ENCODE measurements around the gene CSF1.
"Not testable (repeated sequence)": the region's sequence is repeated elsewhere in the genome, so short reads cannot be mapped to it uniquely, and the experiment has no call there.

CSF1 gene

DNA sequence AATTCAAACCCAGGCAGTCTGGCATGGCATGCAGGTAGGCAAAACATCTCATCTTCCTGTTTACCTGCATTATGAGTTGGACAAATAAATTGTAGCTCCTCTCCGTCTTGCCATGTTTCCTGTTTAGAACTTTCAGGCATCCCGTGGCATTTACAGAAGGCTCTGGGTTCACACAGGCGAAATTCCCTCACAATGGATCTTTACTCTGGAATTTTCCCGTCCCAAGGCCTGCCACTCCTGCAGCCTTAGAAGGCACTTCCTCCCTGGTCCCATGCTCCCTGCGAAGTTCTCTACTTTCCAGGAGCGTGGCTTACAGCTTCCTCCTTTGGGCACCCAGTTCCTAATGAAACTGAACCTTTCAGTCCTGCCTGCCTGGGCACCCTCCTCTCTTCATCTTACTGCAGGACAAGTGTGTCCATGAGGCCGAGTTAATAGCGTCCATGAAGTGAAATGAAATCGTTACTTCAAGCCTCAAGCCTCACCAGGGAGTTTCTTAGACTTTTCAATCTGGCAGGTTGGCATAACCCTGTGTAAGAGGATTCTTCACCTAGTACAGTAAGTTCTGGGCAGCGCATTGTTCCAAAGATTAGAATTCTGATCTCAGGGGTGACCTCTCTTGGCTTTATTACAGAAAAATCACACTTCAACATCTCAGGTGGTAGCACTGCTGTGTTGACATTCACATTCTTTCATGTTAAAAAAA is 37.1 kb downstream of the CSF1 start:
- DNase-seq, result no peak

DNA sequence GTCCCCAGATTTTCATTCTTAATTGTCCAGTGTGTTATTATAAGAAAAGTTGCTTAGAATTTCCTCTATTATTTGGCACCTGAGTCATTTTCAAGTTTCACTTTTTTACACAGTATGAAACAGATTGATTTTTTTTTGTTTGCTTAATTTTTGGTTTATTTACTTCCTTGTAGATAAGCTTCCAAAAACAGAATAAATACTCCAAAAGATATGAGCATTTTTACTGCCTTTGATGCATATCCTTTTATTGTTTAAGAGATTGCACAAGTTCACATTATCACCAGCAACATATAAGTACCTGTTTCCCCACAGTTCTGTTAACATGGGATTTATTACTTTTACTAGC is 37.6 kb downstream of the CSF1 start:
- DNase-seq, result no peak

DNA sequence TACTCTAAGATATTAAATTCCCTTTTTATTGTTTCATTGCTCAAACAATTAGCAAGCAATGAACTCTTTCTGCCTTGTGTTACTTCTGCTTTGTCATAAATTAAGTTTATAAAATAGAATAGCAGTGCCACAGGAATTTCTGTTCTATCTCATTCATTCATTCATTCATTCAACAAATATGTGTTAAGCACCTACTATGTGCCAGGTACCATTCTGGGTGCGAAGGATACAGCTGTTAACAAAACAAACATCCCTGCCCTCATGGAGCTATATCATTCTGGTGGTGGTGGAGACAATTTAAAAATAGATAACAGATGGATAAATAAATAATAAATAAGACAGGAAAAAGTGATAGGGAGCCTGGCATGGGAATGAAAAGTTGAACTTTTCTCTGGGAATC is 39.4 kb downstream of the CSF1 start:
- DNase-seq, result no peak

DNA sequence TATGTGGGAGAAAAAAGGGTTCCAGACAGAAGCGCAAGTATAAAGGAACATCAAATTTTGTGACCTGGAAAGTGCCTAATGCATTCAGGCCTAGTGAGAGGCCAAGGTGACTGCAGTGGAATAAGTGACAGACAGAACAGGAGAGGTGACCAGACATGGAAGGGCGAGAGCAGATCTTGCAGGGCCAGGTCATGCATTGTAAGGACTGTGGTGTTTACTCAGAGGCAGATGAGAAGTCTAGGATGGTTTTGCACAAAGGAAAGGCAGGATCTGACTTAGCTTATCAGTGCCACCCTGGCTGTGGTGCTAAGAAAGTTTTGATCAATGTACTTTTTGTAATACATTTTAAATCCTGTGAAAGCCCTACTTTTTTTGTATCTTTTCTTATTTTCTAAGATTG is 39.9 kb downstream of the CSF1 start:
- no peak for DNase-seq

DNA sequence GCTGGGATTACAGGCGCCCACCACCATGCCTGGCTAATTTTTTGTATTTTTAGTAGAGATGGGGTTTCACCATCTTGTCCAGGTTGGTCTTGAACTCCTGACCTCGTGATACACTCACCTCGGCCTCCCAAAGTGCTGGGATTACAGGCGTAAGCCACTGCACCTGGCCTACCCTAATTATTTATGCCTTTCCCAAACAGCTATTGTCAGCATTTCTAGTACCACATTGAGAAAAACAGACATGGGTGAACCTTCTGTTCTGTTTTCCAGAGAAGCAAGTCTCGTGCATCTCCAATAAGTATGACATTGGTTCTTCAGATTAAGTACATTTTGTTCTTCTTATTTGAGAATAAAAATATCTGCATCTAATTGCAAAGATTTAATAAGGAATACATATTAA is 40.9 kb downstream of the CSF1 start:
- not testable (repeated sequence) for DNase-seq

DNA sequence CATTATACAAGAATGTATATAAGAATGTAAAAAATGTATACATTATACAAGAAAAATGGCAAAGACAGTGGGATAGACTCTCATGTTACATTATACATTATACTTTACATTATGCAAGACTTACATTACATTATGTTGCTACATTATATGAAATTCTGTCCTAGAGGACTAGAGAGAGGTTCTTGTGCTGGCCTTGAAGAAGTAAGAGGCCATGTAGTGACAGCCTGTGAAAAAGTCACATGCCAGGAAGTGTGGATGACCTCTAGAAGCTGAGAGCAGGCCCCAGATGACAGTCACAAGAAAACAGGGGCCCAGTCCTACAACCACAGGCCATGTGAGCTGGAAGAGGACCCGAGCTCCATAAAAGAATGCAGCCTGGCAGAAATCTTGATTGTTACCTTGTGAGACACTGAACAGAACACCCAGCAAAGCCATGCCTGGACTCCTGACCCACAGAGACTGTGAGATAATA is 43.4 kb downstream of the CSF1 start:
- no peak for DNase-seq

DNA sequence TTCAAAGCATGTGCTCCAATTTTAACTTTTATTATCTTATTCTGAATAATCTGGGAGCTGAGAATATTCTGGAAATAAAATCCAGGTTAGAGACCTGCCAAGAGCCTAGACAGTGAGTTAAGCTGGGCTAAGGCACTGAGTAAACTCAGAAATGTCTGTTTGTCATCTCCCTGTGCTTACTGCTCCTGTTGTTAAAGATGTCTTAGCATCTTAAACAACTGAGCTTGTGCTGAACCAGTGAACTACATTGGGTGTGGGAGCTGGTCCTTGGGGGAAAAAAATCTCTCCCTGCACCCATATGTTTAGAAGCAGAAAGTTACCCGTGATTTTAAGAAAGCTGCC is 49.0 kb downstream of the CSF1 start:
- DNase-seq, result no peak

DNA sequence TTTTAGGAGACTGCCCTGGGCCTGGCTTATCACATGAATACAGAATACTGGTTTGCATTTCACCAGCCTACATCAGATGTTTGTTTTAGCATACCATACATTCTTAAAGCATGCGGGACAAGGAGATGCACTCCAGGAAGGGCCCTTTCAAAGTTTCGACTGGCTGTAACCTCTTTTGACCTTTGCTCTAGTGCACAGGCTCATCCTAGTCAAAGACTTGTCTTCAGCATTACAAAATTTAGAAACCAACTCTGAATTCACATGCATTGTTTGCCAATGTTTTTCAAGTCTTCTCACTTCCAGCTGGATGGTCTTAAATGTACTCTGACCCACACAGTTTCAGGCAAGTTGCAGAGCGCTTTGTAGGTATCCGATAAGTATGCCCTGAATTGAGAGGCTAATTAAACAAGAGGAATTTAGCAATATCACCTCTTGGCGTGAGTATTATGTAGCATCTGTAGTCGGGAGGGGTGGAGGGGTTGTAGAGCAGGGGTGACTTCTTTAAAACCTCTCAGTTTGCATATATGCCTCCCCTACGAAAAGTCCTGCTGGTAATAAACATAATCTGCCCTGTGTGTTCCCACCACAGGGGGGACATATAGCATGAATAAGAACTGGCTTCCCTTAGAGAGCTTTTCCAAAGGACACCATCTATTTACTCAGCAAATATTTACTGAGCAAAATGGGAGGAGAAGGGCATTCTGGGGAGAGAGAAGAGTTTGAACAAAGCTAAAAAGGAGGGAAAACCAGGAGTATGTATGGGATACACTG is 49.5 kb downstream of the CSF1 start:
- DNase-seq, result no peak

DNA sequence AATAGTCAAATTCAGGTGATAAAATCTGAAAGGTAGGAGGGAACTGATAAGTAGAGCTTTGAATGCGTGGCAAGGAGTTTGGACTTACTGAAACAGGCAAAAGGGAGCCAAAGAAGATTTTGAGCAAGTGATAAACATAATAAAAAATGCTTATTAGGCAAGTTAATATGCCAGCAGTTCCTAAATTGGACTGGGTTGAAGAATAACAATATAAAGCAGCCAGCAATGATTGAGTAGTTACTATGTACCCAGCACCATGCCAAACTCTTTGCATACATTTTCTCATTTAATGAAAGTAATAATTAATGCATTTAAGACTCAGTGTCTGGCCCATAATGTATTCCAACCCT is 50.1 kb downstream of the CSF1 start:
- no peak for DNase-seq

DNA sequence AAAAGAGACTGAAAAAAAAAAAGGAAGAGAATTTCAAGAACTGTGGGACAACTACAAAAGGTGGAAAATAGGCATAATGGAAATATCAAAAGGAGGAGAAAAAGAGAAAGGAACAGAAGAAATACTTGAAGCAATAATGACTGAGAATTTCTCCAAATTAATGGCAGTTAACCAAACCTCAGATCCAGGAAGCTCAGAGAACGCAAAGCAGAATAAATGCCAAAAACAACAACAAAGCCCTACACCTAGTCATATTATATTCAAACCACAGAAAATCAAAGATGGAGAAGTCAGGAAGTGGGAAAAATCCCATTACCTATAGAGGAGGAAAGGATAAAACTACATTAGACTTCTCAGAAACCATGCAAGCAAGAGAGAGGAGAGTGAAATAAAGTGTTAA is 53.2 kb downstream of the CSF1 start:
- no peak for DNase-seq

DNA sequence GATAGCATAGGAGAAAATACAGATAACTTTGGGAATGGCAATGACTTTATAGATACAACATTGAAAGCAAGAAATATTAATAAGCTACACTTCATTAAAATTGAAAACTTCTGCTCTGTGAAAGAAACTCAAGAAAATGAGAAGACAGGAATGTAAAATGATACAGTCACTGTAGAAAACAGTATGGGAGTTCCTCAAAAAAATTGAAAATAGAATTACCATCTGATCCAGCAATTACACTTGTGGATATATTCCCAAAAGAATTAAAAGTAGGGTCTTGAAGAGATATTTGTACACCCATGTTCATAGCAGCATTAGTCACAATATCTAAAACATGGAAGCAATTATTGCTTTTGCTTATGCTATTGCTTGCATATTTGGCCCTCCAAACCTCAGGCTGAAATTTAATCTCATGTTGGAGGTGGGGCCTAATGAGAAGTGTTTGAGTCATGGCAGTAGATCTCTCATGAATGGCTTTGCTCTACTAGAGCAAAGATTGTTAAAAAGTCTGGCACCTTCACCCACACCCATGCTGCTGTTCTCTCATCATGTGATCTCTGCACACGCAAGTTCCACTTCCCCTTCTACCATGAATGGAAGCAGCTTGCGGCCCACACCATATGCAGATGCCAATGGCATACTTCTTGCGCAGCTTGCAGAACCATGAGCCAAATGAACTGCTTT is 58.6 kb downstream of the CSF1 start:
- no peak for DNase-seq

DNA sequence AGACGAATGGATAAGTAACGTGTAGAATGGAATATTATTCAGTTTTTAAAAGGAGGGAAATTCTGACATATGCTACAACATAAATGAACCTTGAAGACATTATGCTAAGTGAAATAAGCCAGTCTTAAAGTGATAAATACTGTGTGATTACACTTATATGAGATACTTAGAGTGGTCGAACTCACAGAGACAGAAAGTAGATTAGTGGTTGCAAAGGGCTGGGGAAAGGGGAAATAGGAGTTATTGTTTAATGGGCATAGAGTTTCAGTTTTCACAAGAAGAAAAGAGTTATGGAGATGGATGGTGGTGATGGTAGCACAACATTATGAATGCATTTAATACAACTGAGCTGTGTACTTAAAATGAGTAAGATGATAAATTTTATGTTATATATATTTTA is 59.3 kb downstream of the CSF1 start:
- no peak for DNase-seq

DNA sequence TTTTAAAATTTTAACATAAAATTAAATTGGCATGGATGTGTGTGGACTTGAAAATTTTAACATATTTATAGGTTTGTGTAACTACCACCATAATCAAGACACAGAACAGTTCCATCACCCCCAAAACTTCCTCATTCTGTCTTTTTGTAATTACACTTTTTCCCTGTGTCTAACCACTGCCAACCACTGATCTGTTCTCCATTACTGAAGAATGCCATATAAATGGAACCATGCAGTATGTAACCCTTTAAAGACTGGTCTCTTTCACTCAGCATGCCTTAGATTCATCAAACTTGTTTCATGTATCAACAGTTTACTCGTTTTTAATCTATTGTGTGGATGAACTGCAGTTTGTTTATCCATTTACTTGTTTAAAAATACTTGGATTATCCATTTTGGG is 60.9 kb downstream of the CSF1 start:
- DNase-seq, result no peak

DNA sequence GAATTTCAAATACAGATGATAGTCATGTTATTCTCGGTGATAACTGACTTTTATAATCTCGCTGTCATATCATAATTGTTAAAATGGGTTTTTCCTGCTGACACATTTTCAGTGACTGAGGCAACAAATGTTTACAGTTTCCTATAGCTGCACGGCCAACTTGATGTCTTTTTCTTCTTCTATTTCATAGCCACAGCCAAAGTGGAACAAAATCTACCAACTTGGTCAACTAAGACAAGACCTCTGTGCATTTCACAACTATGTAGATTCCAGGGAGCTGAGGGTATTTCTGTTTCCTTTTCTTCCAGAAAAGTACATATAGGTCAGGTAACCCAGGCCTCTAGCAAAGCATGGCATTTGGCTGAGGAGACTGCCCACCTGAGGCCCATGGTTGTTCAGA is 63.5 kb downstream of the CSF1 start:
- no peak for DNase-seq

DNA sequence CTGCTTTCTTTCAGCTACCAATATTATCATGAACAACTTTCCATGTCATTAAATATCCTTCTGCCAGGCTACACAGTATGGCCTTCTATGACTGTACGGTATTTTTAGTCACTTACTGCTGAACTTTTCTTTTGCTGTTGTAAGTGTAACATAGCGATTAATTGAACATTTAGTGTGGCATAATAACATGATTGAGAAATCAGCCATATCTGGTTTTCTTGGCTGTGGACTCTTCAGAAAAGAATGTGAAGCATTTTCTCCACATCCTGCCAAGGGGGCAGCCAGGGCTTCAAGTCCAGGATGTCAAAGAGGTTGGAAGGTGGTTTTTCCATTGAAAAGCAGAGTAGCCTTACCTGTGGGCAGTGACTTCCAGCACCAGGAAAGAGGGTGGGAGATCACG is 65.1 kb downstream of the CSF1 start:
- DNase-seq, result no peak

DNA sequence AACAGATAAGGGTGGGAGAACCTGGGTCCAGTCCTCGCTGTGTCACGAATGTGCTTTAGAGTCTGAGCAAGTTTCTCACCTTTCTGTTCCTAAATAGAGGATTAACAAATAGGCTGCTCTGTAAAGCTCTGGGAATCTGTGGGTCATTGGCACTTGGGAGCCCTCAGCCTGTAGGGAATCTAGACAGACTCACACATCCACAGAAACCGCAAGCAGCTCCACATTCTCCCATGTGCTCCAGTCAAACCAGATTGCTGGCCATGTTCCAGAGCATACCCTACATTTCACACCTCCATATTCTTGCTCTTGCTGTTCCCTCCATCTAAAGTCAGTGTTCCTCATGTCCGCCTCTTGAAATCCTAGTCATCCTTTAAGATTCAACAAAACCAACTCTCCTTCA is 66.1 kb downstream of the CSF1 start:
- DNase-seq, result no peak

DNA sequence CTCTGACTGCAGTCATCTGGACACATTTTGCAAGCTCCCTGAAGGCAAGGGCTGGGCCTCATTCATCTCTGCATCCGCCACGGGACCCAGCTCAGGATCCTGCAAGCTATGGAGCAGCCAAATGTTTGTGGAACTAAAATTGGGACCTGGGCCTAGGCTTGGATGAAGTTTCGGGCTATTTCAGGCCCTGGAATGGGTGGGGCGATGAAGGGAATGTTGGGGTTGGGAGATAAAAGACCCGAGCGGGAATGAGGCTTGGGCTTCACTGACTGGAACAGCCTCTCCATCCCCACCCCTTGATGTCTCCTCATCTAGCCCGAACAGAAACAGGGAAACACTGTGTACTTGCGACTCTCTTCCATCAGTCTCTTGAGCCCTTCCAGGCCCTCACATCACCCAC is 66.6 kb downstream of the CSF1 start:
- no peak for DNase-seq

DNA sequence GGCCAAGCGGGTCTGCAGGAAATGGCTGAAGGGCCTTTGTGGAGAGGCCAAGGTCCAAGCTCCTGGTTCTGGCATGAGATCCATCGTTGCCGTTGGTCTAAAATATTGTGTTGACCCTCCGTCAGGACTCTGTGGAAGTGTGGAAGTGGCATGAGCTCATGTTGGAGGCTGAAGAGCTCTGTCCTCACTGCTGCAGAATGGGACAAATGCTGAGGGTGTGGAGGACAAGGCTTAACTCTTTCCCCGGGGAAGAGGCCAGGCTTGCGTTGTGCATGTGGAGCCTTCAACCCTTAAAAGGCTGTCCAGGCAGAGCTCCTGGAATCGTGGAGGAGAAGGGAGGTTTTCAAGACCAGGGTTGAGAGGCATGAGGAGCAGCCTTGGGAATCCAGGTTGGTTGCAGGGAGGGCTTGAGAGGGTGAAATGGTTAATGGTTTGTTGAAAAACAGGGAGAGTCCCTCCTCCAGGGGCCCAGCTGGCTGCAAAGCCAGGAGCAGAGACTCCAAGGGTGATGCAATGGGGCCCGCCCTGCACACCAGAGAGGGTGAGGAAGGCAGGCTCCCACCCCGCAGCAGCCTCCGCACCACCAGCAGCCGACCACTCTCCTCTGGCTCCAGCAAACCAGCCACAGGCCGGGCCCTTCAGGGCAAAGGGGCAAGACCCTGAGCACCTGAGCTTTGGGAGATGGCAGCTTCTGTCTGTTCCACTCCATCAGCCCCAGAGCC is 67.2 kb downstream of the CSF1 start:
- DNase-seq, result no peak

DNA sequence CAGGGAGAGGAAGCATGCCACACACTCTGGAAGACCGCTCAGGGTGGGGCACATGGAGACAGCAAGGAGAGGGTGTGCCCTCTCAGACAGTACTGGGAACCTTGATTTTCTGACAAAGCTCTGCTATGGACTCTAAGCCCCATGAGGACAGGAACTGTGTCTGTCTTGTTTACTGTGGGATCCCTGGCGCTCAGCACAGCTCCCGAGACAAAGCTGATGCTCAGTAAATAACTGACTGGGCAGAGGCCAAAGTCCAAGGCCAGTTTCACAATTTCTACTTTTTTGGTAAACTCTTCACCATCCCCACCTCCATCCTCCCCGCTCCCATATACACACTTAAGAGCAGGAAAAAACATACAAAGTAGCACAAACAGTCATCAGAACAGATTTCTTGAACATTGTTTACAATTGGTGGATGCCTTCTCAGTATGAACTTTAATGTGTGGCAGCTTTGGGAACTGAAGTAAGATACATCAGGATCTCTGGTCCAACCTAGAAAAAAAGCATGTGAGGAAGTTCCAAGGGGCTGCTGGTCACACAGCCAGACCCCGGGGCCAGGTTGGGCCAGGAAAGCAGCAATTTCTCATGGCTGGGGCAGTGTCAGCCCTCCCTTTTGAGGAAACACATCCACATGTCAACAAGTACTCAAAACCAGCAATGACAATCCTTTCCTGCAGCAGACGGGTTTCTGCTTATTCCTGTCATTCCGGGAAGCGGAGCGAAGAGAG is 68.3 kb downstream of the CSF1 start:
- DNase-seq, result no peak

DNA sequence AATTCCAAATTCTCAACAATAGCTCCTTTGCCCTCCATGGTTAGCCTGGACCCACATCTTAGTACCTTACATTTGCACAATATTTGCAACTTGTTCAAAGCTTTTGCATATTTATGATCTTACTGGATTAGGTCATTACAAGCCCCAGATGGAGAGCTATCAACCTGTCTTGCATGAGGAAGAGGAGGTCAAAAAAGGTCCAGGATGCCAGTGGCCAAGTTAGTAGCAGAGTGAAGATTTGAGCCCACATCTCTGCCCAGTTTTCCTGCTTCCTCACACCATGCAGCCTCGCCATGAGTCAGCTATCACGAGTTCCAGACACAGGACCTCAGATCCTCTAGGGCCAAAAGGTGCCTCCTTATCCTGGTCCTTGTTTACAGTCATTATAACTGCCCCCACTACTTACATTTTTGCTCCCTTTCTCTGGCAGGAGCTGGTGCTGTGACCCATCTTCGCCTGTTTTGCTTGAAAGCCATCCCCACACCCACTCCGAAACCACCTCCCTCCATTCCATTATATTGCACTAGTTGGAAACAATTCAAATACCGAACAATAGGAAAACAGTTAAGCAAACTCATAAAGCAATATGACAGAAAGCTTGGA is 68.9 kb downstream of the CSF1 start:
- no peak for DNase-seq
